GM10847 (cell line): Measurements from ENCODE around the gene TK1.

ENCODE experiments used
- POLR2A ChIP-seq: IDR thresholded peaks from 2 replicates; pipeline ENCODE4 v1.6.1; 2011; ENCODE audit not compliant: insufficient read length; ENCODE audit errors: extremely low read depth

TK1 gene

DNA sequence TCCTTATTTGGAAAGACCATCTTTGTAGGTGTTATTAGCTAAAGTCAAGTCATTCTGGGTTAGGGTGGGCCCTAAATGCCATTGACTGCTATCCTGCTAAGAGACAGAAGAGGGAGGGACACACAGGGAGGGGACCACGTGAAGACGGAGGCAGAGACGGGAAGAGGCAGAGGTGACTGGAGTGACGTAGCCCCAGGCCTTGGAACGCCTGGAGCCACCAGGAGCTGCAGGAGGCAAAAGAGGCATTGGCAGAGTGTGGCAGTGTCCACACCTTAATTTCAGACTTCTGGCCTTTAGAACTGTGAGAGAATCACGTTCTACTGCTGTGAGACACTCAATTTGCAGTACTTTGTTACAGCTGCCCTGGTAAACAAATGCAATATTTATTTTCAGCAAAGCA lies 13.6 kb upstream of the TK1 start:
- no peak for TF ChIP-seq POLR2A

DNA sequence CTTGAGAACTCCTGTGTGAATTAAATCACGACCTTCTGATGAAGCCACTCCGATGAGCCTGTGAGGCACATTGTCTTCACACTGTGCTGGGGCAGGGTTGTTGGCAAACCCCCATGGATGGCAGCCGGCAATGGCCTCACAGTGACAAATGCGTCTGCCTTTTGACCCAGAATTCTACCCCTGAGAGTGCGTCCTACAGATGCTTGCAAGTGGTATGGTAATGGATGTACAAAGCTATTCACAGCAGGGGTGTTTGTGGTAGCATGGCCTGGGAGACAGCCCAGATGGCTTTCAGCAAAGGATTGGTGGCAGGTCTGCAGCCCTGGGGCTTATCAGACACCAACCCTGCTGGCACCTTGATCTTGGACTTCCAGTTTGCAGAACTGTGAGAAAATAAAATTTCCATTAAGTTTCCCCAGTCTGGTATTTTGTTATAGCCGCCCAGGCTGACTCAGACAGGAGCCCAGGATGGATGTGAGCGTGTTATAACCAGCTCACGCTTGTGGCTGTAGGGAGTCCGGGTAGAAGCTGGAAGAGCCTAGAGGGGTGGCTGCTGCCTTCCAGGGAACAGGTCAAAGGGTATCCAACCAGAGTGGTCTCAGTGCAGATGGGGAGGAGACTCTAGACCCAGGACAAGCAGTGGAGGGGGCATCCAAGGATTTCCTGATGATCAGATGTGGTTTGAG lies 10.4 kb upstream of the TK1 start:
- TF ChIP-seq POLR2A = no peak

DNA sequence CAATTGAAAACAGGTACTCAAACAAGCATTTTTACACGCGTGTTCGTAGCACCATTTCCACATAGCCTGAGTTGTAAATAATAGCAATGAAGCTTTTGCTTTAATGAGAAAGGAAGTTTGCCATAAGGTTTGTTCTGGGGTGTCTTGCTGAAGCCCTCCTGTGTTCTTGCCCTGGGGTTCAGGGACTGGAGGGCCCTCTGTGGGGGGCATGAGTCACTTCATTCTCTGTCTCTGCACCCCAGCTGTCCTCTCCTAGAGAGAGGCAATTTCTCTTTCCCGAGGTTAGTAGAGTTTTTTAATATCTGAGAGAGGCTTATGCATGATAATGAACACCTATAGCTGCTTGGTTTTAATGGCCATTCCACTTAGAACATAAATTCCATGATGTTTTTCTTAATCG lies 9.9 kb upstream of the TK1 start:
- TF ChIP-seq POLR2A = no peak

DNA sequence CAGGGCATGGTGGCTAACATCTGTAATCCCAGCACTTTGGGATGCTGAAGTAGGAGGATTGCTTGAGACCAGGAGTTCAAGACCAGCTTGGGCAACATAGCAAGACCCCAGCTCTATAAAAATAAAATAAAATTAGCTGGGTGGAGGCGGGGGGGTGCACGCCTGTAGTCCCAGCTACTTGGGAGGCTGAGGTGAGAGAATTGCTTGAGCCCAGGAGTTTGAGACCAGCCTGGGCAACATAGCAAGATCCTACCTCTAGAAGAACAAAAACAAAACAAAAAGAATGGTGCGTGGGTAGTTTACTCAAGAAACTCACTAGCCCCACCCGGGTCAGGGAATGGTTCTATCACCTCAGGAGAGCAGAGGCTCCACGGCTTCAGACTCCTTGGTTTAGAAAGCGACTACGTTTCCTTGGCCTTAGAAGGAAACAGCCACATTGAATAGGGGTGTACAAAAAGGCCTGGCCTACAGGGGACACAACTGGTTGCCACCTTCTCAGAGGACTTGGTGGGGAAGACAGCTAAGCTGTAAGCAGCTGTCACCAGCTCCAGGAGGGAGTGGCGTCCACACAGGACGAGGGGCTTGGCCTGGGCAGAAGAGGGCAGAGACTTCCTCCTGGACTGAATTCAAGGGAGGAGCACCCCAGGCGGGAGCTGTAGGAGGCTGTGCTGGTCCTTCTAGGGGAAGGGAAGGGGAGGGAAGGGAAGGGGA lies 716 bp downstream of the TK1 start:
- no peak for TF ChIP-seq POLR2A

DNA sequence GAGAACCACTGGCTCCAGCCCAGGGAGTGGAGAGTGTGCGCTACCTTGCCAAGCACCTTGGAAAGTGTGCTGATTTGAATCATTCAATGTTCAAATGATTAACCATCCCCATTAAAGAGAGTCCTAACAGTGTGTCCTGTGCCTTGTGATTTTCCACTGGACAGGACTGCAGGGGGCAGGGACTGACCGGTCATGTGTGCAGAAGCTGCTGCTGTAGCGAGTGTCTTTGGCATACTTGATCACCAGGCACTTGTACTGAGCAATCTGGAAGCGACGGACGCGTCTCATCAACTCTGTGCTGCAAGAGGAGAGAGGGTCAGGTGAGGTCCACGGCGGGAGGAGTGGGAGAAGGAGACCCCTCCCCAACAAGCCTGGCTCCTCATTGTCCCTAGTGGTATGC lies 2.0 kb downstream of the TK1 start:
- no peak for TF ChIP-seq POLR2A

DNA sequence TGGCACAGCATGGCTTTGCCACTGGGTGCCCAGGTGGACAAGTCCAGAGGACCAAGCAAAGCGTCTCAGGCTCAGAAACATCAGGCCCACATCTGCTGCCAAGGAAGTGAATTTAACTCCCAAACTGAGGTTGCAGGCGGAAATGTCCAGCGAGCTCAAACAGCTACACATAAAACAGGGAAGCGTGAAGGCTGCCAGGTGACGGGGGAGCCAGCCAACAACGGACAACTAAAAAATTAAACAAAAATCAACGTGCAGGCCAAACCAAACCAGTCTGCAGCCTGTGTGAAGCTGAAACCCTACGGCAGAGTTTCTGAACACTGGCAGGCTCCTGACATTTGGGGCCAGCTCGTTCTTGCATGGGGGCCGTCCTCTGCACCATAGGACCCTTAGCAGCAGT lies 2.5 kb downstream of the TK1 start:
- no peak for TF ChIP-seq POLR2A

DNA sequence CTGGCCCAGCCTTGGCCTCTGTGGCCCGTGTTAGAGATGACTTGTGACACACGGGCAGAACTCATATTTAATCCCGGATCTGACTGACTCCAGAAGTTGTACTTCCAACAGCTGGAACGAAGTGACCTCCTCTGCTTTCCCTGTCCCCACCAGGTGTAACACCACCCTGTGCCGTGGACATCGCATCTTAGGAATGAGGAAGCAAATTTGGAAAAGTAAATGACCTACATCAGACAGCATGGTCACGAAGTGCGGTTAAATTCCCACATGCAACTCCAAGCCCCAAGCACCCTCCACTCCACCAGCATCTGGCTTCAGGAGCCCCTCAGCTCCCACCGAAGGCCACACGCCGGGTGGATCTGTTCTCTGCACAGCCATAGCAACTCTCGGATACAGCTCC lies 2.9 kb downstream of the TK1 start:
- TF ChIP-seq POLR2A = no peak

DNA sequence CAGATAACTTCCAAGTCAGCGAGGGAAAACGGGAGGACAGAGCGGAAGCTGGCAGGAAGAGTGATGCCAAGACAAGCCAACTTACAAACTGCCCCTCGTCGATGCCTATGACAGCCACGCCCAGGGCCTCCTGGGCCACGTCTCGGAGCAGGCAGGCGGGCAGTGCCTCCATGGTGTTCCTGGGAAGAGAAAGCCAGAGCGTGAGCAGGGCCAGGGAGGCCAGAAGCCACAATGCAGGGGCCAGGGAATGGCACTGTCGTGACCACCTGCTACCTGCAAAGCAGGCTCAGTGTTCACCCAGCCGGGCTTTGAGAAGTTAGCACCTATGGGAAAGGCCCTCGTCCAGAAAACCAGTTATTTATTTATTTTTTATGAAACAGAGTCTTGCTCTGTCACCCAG lies 4.3 kb downstream of the TK1 start:
- TF ChIP-seq POLR2A = no peak

DNA sequence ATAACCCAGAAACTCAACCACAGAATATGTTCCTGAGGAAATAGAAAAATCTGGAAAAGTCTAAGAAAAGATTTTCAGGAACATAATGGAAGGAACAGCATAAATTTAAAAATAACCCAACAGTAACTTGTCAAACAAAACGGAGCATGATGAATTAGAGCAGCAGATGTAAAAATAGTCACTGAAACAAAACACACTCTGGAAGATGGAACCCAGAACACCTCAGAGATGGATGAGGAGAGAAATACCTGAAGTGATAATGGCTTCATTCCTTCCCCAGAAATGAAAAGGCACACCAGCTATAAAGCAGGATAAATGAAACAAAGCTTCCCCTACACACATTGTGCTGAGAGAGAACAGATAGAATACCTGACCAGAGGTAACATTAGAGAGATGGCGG lies 6.3 kb downstream of the TK1 start:
- TF ChIP-seq POLR2A = no peak

DNA sequence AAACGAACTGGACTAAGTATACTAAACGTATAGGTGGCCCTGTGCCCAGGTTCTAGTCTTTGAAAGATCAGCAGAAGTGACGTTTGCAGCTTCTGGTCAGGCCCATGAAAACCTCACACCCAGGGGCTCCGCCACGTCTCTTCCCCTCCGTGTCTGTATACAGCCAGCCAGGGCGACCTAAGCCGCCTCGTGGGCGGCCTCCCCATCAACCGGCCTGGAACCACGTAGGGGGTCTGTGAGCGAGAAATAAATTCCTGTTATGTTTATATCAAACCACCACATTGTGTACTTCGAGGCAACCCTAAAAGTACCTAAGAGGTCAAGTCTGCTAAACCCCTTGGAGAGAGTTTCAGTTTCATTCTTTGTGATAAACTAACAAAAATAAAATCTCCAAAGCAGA lies 6.8 kb downstream of the TK1 start:
- no peak for TF ChIP-seq POLR2A

DNA sequence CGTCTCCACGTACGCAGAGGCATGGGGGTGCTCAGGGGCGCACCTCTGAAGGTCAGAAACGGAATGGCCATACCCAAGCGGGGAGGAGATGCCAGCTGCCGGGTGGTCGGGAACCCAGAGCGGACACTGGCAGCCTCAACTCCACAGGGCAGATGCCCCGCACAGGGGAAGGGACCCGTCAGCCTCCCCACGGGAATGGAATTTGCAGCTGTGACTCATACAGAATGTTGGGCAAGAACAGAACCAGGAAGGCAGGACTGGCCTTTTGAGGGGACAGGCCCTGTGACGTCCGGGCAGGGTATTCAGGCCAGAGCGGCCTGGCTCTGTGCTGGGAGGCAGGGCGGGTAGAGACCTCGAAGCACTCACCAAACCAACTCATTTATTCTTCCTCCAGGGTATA lies 7.5 kb downstream of the TK1 start:
- no peak for TF ChIP-seq POLR2A

DNA sequence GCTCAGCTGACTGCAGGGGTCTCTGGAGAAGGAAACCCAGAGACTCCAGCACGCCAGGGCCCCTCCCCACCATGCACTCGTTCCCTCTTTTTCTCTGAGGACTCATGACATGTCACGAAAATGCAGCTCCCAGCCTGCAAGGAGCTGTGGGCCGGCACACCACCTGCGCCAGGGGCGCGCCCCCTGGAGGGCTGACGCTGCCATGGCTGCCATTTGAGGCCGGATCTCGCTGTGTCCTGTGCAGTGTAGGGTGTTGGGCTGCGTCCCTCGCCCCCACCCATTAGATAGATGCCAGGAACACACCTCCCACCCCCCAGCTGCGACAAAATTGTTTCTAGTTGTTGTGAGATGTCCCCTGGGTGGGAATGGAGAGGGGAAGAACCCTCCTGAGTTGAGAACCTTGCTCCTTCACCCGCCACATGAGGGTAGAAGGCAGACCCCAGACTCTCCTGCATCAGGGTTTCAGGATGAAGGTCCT lies 10.3 kb downstream of the TK1 start:
- TF ChIP-seq POLR2A = no peak

DNA sequence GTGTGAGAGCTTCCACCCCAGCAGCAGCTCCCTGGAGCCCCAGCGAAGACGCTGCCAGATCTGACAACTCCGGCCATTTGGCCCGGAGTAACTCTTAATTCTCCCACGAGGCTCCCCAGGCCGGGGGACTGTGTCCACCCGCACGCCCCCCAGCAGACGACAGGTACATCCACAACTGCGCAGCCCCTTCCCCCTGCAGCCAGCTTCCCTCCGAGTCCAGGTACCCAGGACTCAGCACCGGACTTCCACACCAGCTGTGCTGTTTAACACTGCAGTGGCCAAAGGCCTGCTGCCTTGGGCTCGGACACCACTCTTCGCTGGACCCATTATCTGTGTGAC lies 11.2 kb downstream of the TK1 start:
- no peak for TF ChIP-seq POLR2A

DNA sequence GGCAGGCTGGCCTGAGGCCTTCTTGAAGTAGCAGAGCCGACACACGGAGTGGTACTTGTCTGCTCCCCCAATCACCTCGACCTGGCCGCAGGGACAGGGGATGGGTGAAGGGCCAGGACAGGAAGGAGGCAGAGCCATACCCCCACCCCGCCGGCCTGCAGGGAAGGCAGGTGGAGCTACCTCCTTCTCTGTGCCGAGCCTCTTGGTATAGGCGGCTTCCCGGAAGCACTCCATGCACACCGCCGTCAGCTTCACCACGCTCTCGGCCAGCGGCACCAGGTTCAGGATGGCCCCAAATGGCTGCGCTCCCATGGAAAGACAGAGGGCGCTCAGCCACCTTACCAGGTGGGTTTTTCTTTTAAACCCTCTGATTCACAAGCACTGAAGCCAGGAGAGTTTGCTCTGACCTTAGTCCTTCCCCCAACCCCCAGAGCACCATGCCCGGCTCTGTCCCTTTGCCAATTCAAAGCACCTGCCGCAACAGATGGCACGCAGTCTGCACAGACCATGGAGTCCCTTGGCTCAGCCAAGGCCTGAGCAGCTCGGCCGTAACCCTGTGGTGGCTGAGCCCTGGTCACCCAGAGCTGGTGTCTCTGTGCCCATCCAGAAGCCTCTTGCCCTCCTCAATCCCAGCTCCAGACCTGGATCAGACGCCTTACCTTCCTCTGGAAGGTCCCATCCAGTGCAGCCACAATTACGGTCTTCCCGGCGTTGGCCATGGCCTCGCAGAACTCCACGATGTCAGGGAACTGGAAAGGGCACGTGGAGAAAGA lies 11.8 kb downstream of the TK1 start:
- TF ChIP-seq POLR2A = no peak

DNA sequence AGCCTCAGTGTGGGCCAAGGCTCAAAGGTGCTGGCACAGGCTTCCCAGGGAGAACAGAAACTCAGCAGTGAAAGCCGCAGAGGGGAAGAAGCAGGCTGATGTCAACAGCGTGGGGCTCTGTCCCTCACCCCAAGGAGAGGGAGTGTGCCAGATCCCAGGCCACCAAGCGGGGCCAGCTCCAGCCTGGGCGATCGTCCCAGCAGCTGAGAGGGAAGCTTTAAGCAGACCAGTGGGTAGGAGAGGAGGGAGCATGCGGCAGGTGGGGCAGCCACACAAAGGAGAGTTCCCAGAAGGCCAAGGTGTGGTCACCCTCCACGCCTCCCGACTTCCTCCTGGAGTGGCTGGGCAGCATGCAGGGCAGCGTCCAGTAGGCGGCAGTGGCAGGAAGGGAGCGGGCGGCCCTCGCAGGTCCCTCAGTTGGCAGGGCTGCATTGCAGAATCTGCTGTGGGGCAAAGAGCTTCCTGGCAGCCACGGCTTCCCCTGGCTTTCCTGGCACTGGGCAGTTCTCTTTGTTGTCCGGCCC lies 12.4 kb downstream of the TK1 start:
- peak; percentile 28 for TF ChIP-seq POLR2A

DNA sequence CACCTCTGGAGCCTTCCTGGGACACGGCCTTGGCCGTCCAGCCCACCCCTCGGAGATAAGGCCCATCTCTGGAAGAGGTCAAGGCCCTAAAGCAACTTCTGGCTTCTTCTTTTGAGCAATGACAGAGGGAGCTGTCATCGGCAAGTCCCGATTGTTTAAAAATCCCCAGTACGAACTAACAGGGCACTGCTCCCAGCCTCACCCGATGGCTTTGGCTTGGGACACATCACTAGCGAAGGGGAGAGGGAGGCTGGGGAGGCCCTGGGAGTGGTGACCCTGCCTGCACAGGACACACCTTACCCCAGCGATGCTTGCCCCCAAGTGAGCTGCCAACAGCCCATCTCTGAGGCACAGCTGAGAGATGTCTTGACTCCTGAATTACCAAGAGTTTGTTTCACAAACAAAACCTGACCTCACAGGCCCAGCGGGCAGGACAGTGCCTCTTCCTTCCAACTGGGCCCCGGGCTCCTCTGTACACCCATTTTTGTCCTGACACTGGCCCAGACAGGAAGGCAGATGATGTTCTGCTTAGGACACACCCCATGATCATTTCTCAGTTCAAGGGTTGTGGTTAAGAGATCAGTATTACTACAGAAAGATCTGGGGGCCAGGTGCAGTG lies 13.6 kb downstream of the TK1 start:
- TF ChIP-seq POLR2A = peak; percentile 24
